H1 (cell line): ENCODE measurements around the gene GPC6. TPM values are rescaled to one million over a fixed set of nuclear protein-coding genes. Genes with fewer than 3 reads are reported as not detected.

ENCODE experiments used
- CTCF ChIA-PET: fragments of 300-600 bp; sonication (Branson Sonifier 250); formaldehyde crosslinking; loops from one replicate; lab custom pipeline; 2021; ENCODE audit not compliant: partially characterized antibody; lab: Charles Lee
- POLR2A ChIA-PET: fragments of 300-600 bp; sonication (Branson Sonifier 250); formaldehyde crosslinking; loops from one replicate; lab custom pipeline; 2021; ENCODE audit warnings: inconsistent platforms; ENCODE audit not compliant: partially characterized antibody; lab: Charles Lee
- DNase-seq, 2 experiments: peaks; one replicate each; pipeline versions ENCODE4 v3.0.0 to v3.0.0-alpha.2; 2010 to 2022; ENCODE audit warnings: low spot score in 2 of 2, low read depth in 1 of 2, mixed read lengths in 1 of 2
- FAIRE-seq: peaks from 2 replicates; lab custom pipeline; 2011; peaks lifted over from hg19 to GRCh38; lab: Jason Lieb, UNC
- H2AFZ ChIP-seq: 2 replicates; pipeline ENCODE4 v1.8.1; 2012; ENCODE audit warnings: low read length, inconsistent platforms
- H2AK5ac ChIP-seq: 2 replicates; pipeline ENCODE4 v1.6.1; 2013; ENCODE audit warnings: low read depth, low read length
- H2BK120ac ChIP-seq: replicated peaks from 2 replicates; pipeline ENCODE3; 2013; ENCODE audit warnings: low read depth, low read length, inconsistent platforms
- H2BK12ac ChIP-seq: 2 replicates; pipeline ENCODE4 v1.6.1; 2013; ENCODE audit warnings: low read depth, low read length
- H2BK15ac ChIP-seq: 2 replicates; pipeline ENCODE4 v1.6.1; 2013; ENCODE audit warnings: low read length
- H2BK20ac ChIP-seq: 2 replicates; pipeline ENCODE4 v1.6.1; 2013; ENCODE audit warnings: low read length
- H2BK5ac ChIP-seq: 2 replicates; pipeline ENCODE4 v1.6.1; 2013; ENCODE audit warnings: low read depth, low read length
- H3K14ac ChIP-seq: 2 replicates; pipeline ENCODE4 v1.6.1; 2013; ENCODE audit warnings: inconsistent platforms; ENCODE audit not compliant: insufficient read length
- H3K18ac ChIP-seq: 2 replicates; pipeline ENCODE4 v1.6.1; 2013; ENCODE audit warnings: low read length; ENCODE audit errors: extremely low read depth
- H3K23ac ChIP-seq: 2 replicates; pipeline ENCODE4 v1.6.1; 2013; ENCODE audit warnings: inconsistent platforms; ENCODE audit not compliant: insufficient read length
- H3K23me2 ChIP-seq: 2 replicates; pipeline ENCODE4 v1.6.1; 2013; ENCODE audit warnings: low read depth, low read length
- H3K27ac ChIP-seq: 2 replicates; pipeline ENCODE4 v1.6.1; 2011; ENCODE audit warnings: low read depth, low read length, inconsistent platforms
- H3K27me3 ChIP-seq, 4 experiments: replicated peaks in 1 of 4; 1 replicate in 1 of 4; 2 replicates in 3 of 4; pipeline versions ENCODE4 v1.6.1 to v1.8.1; 2011 to 2013; ENCODE audit warnings: low read length in 3 of 4, mild to moderate bottlenecking in 3 of 4, inconsistent platforms in 2 of 4, mixed read lengths in 2 of 4, moderate library complexity in 1 of 4; ENCODE audit not compliant: control insufficient read depth in 3 of 4, insufficient read depth in 3 of 4; ENCODE audit errors: extremely low read depth in 1 of 4
- H3K36me3 ChIP-seq, 4 experiments: 2 replicates each; pipeline versions ENCODE4 v1.6.1 to v1.8.1; 2011 to 2013; ENCODE audit warnings: mild to moderate bottlenecking in 4 of 4, low read length in 3 of 4, moderate library complexity in 2 of 4, control low read depth in 1 of 4, inconsistent platforms in 1 of 4; ENCODE audit not compliant: insufficient read depth in 4 of 4, control insufficient read depth in 2 of 4
- H3K4ac ChIP-seq: replicated peaks from 2 replicates; pipeline ENCODE3; 2013; ENCODE audit warnings: low read length, low read depth, mixed read lengths, inconsistent platforms; ENCODE audit not compliant: insufficient read length
- H3K4me1 ChIP-seq, 4 experiments: replicated peaks in 1 of 4; 1 replicate in 1 of 4; 2 replicates in 3 of 4; pipeline versions ENCODE4 v1.6.1 to v1.8.1; 2011 to 2013; ENCODE audit warnings: low read length in 3 of 4, inconsistent platforms in 2 of 4, mixed read lengths in 1 of 4; ENCODE audit not compliant: insufficient read depth in 4 of 4, control insufficient read depth in 3 of 4
- H3K4me2 ChIP-seq, 2 experiments: 2 replicates each; pipeline versions ENCODE4 v1.6.1 to v1.8.1; 2011 to 2013; ENCODE audit warnings: low read depth in 2 of 2, low read length in 2 of 2, control low read depth in 1 of 2, inconsistent platforms in 1 of 2, mild to moderate bottlenecking in 1 of 2; ENCODE audit not compliant: insufficient read depth in 1 of 2
- H3K4me3 ChIP-seq, 4 experiments: fragments of 200-600, 300-600 bp in 1 of 4; sonication (generic), shearing (Covaris generic), sonication (Bioruptor Twin) in 1 of 4; 2 replicates each; pipeline versions ENCODE4 v1.5.1 to v1.8.1; 2011 to 2016; ENCODE audit warnings: low read length in 4 of 4, low read depth in 3 of 4, control low read depth in 2 of 4, inconsistent platforms in 2 of 4, mild to moderate bottlenecking in 2 of 4, mixed read lengths in 1 of 4, moderate library complexity in 1 of 4; ENCODE audit not compliant: insufficient read depth in 2 of 4; ENCODE audit errors: extremely low read depth in 1 of 4
- H3K56ac ChIP-seq: replicated peaks from 2 replicates; pipeline ENCODE3; 2013; ENCODE audit warnings: low read depth, mild to moderate bottlenecking, mixed read lengths, low read length, inconsistent platforms; ENCODE audit not compliant: insufficient read length
- H3K79me1 ChIP-seq: 2 replicates; pipeline ENCODE4 v1.6.1; 2013; ENCODE audit warnings: low read depth, low read length, control low read depth
- H3K79me2 ChIP-seq, 2 experiments: 2 replicates each; pipeline versions ENCODE4 v1.6.1 to v1.8.1; 2012 to 2013; ENCODE audit warnings: low read length in 2 of 2, mild to moderate bottlenecking in 2 of 2, inconsistent platforms in 1 of 2; ENCODE audit not compliant: insufficient read depth in 2 of 2, control insufficient read depth in 1 of 2
- H3K9ac ChIP-seq, 4 experiments: replicated peaks in 1 of 4; 1 replicate in 1 of 4; 2 replicates in 3 of 4; pipeline versions ENCODE4 v1.6.1 to v1.8.1; 2011 to 2013; ENCODE audit warnings: low read depth in 3 of 4, low read length in 3 of 4, control low read depth in 2 of 4, mild to moderate bottlenecking in 2 of 4, moderate library complexity in 2 of 4, inconsistent platforms in 1 of 4; ENCODE audit errors: extremely low read depth in 1 of 4
- H3K9me3 ChIP-seq, 2 experiments: 2 replicates each; pipeline versions ENCODE4 v1.6.1 to v1.8.1; 2012 to 2013; ENCODE audit warnings: mild to moderate bottlenecking in 2 of 2, moderate library complexity in 2 of 2, control low read depth in 1 of 2, inconsistent platforms in 1 of 2, low read depth in 1 of 2, low read length in 1 of 2, mixed read lengths in 1 of 2; ENCODE audit not compliant: insufficient read depth in 2 of 2
- H4K20me1 ChIP-seq, 2 experiments: replicated peaks in 1 of 2; 2 replicates each; pipeline versions ENCODE3 to v1.8.1; 2011 to 2013; ENCODE audit warnings: inconsistent platforms in 2 of 2, low read length in 2 of 2, mild to moderate bottlenecking in 1 of 2; ENCODE audit not compliant: insufficient read depth in 2 of 2, control insufficient read depth in 1 of 2
- H4K5ac ChIP-seq: 2 replicates; pipeline ENCODE4 v1.6.1; 2013; ENCODE audit warnings: low read length, low read depth, mixed read lengths, inconsistent platforms; ENCODE audit not compliant: insufficient read length
- H4K8ac ChIP-seq: 2 replicates; pipeline ENCODE4 v1.8.0; 2013; ENCODE audit warnings: mild to moderate bottlenecking, moderate library complexity, low read length, inconsistent platforms; ENCODE audit not compliant: insufficient read depth; ENCODE audit errors: extremely low read depth
- H4K91ac ChIP-seq: replicated peaks from 2 replicates; pipeline ENCODE3; 2013; ENCODE audit warnings: low read length, mixed read lengths, inconsistent platforms; ENCODE audit not compliant: insufficient read length
- BRCA1 ChIP-seq: IDR thresholded peaks from 2 replicates; pipeline ENCODE4 v1.6.1; 2012; ENCODE audit warnings: low read depth, low read length, improper control_type of control experiment
- WGBS, 2 experiments: shearing (Covaris generic) in 1 of 2; methylation state at CpG; one replicate each; pipeline versions ENCODE4 v1.1.6 to v1.1.7; 2013 to 2015; ENCODE audit warnings: low lambda C conversion rate in 2 of 2, mixed read lengths in 2 of 2, inconsistent platforms in 1 of 2, low coverage in 1 of 2, missing lambda C conversion rate in 1 of 2; ENCODE audit not compliant: insufficient replicate concordance in 2 of 2, insufficient coverage in 1 of 2, insufficient read length in 1 of 2; ENCODE audit errors: extremely low coverage in 1 of 2, missing lambda C conversion rate in 1 of 2; 5-methylcytosine and 5-hydroxymethylcytosine counted together
- polyA plus RNA-seq, 7 experiments: library from polyadenylated mRNA; depleted of rRNA in 3 of 7; stranded (reverse) in 5 of 7; unstranded in 2 of 7; fragments of >200 nt in 5 of 7; fragments of 200-250 nt in 2 of 7; gene quantifications; 1 replicate in 5 of 7; 2 replicates in 1 of 7; 4 replicates in 1 of 7; pipeline versions ENCODE4 v1.2.1 to v1.2.3, GENCODE V29; 2011 to 2013; ENCODE audit warnings: missing spikeins in 2 of 7, mixed read lengths in 2 of 7
- total RNA-seq: library from RNA; stranded (reverse); fragmentation: NEBNext Ultra II Directional; extraction: Animal tissue kit (Norgen Biotek cat#: 25700); gene quantifications from 2 replicates; pipeline ENCODE4 v1.2.1, GENCODE V29; 2021

The GPC6 gene
- total and polyA plus RNA-seq, 2 of the 8 experiments (the other 6 are each of a cell fraction or from before 2014, with no cell fraction given): 5.4 to 12.0 TPM

GRCh38 chr13:93344048-93344705 lies 117.6 kb downstream of the GPC6 start:
- FAIRE-seq: no peak
- H3K36me3 ChIP-seq: no peaks in the 10 kb centered on the region
- no peaks in the 10 kb centered on the region for H3K27me3 ChIP-seq
- H3K23ac ChIP-seq: no peak overlapping the region
- CTCF ChIA-PET: interaction anchor here (1.4 kb wide), 1 partner anchor 8 kb away, joined by 4 read pairs; no protein-coding TSS in a partner anchor
- H3K27ac ChIP-seq: no peak overlapping the region
- no peak for TF ChIP-seq BRCA1
- H3K14ac ChIP-seq: no peak overlapping the region
- H2BK5ac ChIP-seq: no peak overlapping the region
- H3K4me1 ChIP-seq: no peaks in the 10 kb centered on the region
- no peak overlapping the region for H3K4me3 ChIP-seq
- H3K9me3 ChIP-seq: peaks cover 0 to 3% of the 10 kb centered on the region in 2 experiments; a peak in 1 of 4 replicates
- no peak overlapping the region for H3K4ac ChIP-seq
- H3K4me2 ChIP-seq: no peak overlapping the region
- no peak overlapping the region for H2BK20ac ChIP-seq
- no peak overlapping the region for H2BK12ac ChIP-seq
- H2BK120ac ChIP-seq: no peak overlapping the region
- H3K79me1 ChIP-seq: no peaks in the 10 kb centered on the region
- peaks cover 0 to 5% of the 10 kb centered on the region in 2 experiments; a peak in 2 of 4 replicates for H3K79me2 ChIP-seq
- no peaks in the 10 kb centered on the region for H4K20me1 ChIP-seq
- DNase-seq: no peak
- no peak overlapping the region for H4K91ac ChIP-seq
- H4K8ac ChIP-seq: no peak overlapping the region
- H3K56ac ChIP-seq: no peak overlapping the region
- no peaks in the 10 kb centered on the region for H3K23me2 ChIP-seq
- POLR2A ChIA-PET: no interaction called here
- H2BK15ac ChIP-seq: no peak overlapping the region
- no peak overlapping the region for H3K18ac ChIP-seq
- H4K5ac ChIP-seq: no peak overlapping the region
- WGBS, 2 experiments: 87% methylated on average over 3 of the region's 3 CpGs; no CpG with 5 or more reads in 1 of the 2 experiments
- no peak overlapping the region for H3K9ac ChIP-seq
- H2AFZ ChIP-seq: no peak overlapping the region
- H2AK5ac ChIP-seq: no peak overlapping the region
